Measurements from ENCODE around the gene ORAI2.
"Not testable (repeated sequence)": the region's sequence is repeated elsewhere in the genome, so short reads cannot be mapped to it uniquely, and the experiment has no call there.

Gene ORAI2

DNA sequence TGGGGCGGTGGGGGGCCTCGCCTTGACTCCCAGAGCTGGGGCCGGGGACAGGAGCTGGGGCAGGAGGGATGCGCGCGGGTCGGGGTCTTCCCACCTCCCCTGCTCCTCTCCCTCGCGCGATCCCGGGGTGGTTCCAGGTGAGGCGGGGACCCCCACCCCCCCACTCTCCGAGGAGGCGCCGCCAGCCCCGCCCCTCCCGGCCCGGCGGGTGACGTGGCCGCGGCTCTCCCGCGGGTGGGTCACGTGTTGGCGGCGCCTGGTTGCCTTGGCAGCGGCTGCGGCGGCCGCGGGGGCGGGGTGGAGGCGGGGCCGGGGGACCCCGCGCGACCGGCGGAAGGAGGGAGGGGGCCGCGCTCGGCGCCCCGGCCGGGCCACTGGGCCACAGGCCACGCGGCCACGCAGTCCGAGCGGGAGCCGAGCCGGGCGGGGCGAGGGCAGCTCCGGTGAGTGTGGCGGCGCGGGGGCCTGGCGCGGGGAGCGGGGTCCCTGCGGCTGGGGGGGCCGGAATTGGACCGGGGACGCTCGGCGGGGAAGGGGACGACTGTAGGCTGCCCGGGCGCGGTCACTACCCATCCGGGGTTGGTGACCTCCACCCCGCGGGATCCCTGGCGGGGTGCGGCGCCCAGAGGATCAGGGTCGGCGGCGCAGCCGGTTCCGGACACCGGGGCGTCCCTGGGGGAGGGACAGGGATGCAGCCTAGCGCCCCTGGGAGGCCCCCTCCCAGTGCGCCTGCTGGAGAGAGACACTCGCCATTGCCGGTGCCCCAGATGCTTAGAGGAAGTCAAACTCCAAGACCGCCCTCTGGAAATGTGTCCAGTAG lies at the start of gene ORAI2:
Gene ORAI2, plus strand, starts transcription at position 357 of the 820 bp plus-strand sequence. CDS start 5,382 bp downstream, outside the sequence.
- peak within 1 kb of the TSS; percentile 80 for H3K4me3 ChIP-seq (ENCODE audit: low read depth, low read length)
- no peak for DNase-seq (ENCODE audit: low read depth)

DNA sequence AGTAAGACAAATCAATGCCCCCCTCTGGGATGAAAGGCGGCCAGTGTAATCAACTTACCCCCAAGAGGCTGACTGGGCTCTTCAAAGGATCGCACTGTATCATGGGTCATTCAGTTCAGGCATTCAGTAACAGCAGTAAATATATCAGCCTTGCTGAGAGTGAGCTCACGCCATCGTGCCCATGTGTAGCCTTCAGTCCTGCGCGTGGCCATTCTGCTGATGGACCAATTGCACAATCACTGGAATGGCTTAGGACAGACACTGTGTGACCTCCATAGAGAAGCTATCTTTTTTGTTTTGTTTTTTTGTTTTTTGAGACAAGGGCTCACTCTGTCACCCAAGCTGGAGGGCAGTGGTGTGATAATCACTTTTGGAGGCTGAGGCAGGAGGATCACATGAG lies 46.3 kb upstream of the ORAI2 start:
- H3K4me3 ChIP-seq (ENCODE audit: low read depth, low read length), result no peak overlapping the region

DNA sequence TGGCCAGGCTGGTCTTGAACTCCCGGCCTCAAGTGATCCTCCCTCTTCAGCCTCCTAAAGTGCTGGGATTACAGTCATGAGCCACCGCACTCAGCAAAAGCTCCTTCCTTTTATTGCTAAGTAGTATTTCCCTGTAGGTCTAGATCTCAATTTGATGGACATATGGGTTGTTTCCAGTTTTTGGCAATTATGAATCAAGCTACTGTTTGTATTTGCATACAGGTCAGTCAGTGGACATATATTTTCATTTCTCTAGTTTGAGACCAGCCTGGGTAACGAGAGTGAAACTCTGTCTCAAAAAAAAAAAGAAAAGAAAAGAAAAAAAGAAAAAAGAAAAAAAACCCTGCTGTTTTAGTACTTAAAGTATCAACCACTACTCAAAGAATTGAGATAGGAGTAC lies 43.6 kb upstream of the ORAI2 start:
- no peak for DNase-seq (ENCODE audit: low read depth)

More for the DNA sequence above, 46.3 kb upstream of the ORAI2 start:
- no peak for DNase-seq (ENCODE audit: low read depth)

DNA sequence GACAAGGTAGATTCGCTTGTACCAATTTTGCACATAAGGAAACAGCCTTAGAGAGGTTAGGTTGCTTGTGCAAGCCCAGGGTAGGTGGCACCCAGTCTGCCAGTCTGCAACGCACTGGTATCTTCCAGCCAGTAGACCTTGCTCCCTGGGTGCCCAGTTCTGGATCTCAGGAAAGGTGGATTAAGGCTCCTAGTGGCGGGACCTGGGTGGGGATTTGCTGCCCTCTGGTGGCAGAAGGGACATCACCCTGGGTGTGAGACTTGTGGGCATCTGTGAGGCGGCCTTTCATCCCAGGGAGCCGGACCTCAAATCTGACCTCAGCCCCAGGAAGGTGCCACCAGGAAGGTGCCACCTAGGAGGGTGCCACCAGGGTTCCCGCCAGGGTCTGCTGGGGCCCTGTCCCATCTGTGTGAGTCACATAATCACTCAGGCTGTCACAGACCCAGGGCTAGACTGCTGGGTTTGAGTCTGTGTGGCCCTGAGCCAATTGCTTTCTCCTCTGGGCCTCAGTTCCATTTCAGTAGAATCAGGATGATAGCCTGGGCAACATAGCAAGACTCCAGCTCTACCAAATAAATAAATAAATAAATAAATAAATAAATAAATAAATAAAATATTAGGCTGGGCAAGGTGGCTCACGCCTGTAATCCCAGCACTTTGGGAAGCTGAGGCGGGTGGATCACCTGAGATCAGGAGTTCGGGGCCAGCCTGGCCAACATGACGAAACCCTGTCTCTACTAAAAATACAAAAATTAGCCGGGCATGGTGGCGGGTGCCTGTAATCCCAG lies 42.5 kb upstream of the ORAI2 start:
- DNase-seq (ENCODE audit: low read depth), result peak; percentile 12

More for the DNA sequence above, 43.6 kb upstream of the ORAI2 start:
- H3K4me3 ChIP-seq (ENCODE audit: low read depth, low read length), result no peak overlapping the region

DNA sequence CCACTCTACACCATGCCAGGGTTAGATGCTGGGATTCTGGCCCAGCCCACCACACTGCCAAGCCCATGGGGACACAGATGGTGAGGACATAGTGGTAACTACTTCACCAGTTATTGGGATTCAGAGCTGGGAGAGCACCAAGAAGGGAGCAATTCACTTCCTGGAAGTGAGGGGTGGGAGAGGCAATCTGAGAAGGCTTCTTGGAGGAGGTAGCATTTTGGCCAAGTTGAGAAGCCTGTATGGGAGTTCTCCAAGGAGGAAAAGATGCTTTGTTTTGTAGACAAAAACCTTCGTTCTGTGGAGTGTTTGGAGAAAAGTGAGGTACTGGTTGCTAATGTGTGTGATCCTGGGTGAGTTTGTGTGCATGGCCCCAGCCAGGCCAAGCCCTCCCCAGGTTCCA lies 41.0 kb upstream of the ORAI2 start:
- H3K4me3 ChIP-seq (ENCODE audit: low read depth, low read length), result no peak overlapping the region
- DNase-seq (ENCODE audit: low read depth), result no peak

More for the DNA sequence above, 42.5 kb upstream of the ORAI2 start:
- no peak overlapping the region for H3K4me3 ChIP-seq (ENCODE audit: low read depth, low read length)

DNA sequence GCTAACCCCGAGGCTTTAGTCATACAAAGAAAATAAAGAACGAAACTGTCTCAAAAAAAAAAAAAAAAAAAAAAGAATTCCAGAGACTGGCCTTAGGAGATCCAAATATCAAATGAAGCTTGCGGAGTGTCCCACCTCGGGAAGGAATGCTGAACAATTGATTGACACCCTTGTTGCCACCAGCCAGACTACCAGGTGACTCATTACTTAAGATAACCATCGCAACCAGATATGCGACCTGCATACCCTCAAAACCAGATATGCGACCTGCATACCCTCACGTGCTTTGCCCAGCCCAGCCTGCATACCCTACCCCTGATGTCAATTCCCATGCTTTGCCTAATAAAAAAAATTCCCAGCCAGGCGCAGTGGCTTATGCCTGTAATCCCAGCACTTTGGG lies 39.9 kb upstream of the ORAI2 start:
- no peak overlapping the region for H3K4me3 ChIP-seq (ENCODE audit: low read depth, low read length)
- DNase-seq (ENCODE audit: low read depth), result no peak

DNA sequence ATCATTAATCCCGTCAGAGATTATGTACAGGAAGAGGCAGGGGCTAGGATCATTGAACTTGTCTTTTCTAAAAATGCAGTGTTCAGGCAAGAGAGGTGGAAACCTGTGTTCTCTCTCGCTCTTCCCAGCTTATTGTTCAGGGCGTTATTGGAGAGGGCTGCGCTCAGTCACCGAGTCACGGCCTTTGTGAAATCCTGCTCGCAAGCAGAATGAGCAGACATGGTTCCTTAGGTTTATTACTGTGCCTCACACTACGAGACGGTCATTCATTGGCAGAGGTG lies 37.8 kb upstream of the ORAI2 start:
- DNase-seq (ENCODE audit: low read depth), result peak; percentile 6

DNA sequence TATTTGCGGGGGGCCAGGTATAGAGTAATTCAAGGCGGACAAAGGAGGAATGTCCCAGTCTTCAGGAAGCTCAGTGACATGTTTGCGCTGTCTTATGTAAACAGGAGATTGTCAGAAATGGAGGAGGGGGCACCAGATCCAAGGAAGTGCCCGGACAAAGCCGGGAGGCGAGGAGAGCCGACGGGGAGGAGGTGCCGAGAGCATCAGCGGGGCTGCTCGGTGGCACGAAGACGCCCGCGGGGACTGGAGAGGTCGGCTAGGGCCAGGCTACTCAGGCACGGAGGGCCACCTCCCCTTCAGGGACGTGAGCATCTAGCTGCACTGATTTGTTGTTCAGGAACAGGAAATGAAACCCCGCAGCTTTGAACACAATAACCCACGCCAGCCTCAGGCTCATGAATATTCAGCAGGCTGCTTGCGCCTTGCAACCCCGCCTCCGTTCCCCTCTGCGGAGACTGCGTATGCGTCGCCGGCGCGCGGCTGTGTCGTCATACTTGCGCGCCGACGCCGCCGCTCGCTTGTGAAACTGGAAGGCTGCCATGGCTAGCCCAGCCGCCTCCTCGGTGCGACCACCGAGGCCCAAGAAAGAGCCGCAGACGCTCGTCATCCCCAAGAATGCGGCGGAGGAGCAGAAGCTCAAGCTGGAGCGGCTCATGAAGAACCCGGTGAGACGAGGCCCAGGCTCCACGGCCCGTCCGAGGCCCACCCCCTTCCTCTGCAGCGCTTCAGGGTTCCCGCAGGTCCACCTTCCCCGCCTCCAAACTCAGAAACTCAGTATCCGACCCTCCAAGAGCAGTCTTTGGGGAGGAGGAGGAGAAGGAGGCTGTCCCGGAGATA lies 37.3 kb upstream of the ORAI2 start, which contains the start of gene PRKRIP1:
Gene PRKRIP1, plus strand, starts transcription at position 491 of the 837 bp plus-strand sequence. Its CDS starts 49 bp downstream, at position 540.
- peak within 1 kb of the TSS; percentile 95 for H3K4me3 ChIP-seq (ENCODE audit: low read depth, low read length)
- DNase-seq (ENCODE audit: low read depth), result peak; percentile 78

More for the DNA sequence above, 37.8 kb upstream of the ORAI2 start:
- peak overlapping the region; percentile 95 for H3K4me3 ChIP-seq (ENCODE audit: low read depth, low read length)

DNA sequence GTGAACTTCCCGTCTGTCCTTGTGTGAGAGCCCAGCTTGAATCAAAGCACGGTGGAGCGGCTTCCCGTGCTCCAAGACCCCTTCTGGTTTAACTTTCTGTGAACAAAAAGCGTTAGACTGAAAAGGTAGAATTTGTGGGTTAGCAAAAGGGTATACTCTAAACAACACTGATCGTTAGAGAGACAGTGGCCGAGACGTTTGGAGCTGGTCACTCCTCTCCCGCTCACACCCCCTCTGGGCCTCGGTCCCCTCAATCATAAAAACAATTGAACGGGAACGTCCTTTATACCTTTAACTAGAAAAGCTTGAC lies 36.7 kb upstream of the ORAI2 start:
- DNase-seq (ENCODE audit: low read depth), result no peak
- peak overlapping the region; percentile 95 for H3K4me3 ChIP-seq (ENCODE audit: low read depth, low read length)

DNA sequence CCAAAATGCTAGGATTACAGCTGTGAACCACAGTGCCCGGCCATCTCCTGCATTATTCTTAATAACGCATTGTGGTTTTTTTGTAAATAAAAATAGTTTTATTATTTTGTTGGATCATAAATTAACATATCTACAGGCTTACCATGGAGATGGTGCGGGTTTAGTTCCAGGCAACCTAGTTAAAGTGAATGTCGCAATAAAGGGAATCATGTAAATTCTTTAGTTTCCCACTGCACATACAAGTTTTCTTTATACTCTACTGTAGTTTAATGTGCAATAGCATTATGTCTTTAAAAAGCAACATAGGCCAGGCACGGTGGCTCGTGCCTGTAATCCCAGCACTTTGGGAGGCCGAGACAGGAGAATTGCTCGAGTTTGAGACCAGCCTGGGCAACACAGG lies 34.8 kb upstream of the ORAI2 start:
- H3K4me3 ChIP-seq (ENCODE audit: low read depth, low read length), result no peak overlapping the region
- DNase-seq (ENCODE audit: low read depth), result no peak

DNA sequence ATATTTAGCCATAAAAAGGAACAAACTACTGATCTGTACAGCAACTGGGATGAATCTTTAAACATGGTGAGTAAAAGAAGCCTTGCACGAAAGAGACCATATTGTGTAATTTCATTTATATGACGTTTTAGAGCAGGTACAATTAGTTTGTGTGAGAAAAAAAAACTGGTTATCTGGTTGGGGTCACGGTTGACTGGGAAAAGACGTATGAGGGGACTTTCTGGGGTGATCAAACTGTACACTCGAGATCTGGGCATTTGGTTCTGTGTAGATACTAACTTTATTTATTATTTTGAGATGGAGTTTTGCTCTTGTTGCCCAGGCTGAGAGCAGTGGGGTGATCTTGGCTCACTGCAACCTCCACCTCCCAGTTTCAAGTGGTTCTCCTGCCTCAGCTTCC lies 33.0 kb upstream of the ORAI2 start:
- DNase-seq (ENCODE audit: low read depth), result no peak

DNA sequence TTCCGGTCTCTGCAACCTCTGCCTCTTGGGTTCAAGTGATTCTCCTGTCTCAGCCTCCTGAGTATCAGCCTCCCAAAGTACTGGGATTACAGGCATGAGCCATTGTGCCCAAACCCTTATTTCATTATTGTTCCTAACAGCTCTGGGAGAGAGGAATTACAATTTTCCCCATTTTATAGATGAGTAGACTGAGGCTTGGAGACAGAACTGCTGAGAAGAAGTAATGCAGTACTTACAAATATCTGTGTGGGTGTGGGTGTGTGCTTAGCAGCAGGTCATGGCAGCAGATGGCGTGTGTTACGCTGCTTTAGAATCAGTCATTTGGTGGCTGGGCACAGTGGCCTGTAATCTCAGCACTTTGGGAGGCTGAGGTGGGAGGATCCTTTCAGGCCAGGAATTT lies 29.8 kb upstream of the ORAI2 start:
- no peak for DNase-seq (ENCODE audit: low read depth)
- no peak overlapping the region for H3K4me3 ChIP-seq (ENCODE audit: low read depth, low read length)

More for the DNA sequence above, 33.0 kb upstream of the ORAI2 start:
- H3K4me3 ChIP-seq (ENCODE audit: low read depth, low read length), result no peak overlapping the region

DNA sequence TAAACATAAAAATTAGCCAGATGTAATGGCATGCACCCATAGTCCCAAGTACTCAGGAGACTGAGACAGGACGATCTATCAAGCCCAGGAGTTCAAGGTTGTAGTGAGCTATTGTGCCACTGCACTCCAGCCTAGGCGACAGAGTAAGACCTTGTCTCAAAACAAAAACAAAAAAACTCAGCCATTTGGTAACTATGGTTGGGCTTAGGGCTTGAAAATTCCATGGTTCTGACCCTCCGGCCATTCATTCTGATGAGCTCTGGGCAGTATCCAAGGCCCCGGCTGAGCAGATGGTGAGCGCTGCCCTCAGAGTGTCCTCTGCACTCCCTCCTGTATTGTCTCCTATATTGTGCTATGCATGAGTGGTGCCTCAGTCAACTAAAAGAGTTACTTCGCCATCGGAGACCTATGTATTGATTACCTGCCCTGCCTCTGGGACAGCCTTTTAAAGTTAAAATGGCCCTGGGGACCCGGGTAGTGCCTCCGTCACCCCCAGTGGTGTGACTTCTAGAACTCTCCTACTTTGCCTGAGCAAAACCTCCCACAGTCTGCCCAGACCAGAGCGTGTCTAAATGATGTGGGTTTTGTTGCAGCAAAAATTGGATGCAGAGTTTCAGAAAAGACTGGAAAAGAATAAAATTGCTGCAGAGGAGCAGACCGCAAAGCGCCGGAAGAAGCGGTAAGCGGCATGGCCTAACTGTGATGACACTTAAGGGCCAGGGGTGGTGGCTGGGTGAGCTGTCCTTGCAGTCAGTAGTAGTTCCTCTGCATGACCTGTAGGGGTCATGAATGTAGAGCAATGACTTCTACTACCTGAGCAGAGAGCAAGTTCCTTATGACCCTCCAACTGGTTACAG lies 29.1 kb upstream of the ORAI2 start:
- H3K4me3 ChIP-seq (ENCODE audit: low read depth, low read length), result no peak overlapping the region
- DNase-seq (ENCODE audit: low read depth), result no peak

DNA sequence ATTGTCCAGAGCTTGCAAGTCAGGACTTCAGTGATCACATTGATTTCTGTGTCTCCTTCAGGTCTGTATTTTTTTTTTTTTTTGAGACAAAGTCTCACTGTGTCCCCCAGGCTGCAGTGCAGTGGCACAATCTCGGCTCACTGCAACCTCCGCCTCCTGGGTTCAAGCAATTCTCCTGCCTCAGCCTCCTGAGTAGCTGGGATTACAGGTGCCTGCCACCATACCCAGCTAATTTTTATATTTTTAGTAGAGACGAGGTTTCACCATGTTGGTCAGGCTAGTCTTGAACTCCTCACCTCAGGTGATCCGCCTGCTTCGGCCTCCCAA lies 28.6 kb upstream of the ORAI2 start:
- not testable (repeated sequence) for H3K4me3 ChIP-seq (ENCODE audit: low read depth, low read length); DNase-seq (ENCODE audit: low read depth)

DNA sequence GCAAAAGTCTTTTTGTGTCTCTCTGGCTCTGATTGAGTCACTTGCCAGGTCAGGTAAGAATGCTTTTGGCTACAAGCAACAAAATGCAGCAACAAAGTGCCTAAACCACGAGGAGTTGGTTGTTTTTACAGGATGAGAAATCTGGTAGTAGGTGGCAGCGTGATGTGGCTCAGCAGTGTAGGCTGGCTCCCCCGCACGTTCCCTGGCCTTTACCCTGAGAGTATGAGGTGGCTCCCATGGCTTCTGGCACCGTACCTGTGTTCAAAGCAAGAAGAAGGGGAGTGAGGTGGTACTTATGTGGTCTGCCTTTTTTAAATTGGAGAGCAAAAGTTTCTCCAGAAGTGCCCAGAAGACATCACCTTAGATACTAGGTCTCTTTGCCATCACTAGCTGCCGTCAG lies 25.5 kb upstream of the ORAI2 start:
- no peak for DNase-seq (ENCODE audit: low read depth)
- no peak overlapping the region for H3K4me3 ChIP-seq (ENCODE audit: low read depth, low read length)

DNA sequence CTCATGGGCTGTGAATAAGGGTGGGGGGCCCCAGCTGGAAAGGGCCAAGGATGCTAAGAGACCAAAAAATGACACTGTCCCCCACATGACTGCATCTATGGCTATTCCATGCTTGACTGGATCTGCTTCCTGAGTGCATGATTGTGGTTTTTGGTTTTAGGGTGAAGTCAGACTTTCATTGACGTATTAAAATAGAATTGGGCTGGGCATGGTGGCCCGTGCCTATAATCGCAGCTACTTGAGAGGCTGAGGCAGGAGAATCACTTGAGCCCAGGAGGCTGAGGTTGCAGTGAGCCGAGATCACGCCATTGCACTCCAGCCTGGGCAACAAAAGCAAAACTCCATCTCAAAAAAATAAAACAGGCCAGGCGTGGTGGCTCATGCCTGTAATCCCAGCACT lies 24.8 kb upstream of the ORAI2 start:
- not testable (repeated sequence) for DNase-seq (ENCODE audit: low read depth); H3K4me3 ChIP-seq (ENCODE audit: low read depth, low read length)

DNA sequence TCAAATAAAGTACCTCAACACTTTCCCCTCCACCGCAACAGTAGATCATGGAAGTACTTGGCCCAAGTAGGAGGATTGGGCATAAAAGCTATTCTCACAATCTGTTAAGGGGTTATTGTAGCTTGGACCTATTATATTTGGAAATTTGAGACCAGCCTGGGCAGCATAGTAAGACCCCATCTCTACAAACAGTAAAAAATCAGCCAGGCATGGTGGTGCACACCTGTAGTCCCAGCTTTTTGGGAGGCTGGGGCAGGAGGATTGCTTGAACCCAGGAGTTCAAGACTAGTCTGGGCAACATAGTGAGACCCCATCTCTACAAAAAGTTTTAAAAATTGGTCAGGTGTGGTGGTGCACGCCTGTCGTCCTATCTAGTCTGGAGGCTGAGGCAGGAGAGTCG lies 24.0 kb upstream of the ORAI2 start:
- no peak overlapping the region for H3K4me3 ChIP-seq (ENCODE audit: low read depth, low read length)
- no peak for DNase-seq (ENCODE audit: low read depth)

DNA sequence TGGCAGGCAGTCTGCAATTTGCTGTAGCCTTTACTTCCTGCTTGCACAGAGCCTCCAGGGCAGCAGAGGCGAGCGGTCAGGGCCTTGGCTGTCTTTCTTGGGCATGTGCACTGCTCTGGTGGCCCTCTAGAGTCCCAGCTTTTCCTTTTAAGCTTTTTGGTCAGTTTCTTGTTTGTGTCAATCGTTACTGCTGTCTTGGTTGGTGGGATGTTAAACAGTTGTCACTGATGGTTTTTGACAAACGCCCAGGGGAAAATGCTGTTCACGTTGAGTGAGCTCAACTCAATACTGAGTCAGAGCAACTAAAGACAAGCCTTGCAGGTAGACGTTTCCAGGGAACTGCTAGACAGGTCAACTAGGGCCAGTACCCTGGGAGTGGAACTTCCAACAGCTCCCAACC lies 23.3 kb upstream of the ORAI2 start:
- DNase-seq (ENCODE audit: low read depth), result no peak
- H3K4me3 ChIP-seq (ENCODE audit: low read depth, low read length), result no peak overlapping the region

DNA sequence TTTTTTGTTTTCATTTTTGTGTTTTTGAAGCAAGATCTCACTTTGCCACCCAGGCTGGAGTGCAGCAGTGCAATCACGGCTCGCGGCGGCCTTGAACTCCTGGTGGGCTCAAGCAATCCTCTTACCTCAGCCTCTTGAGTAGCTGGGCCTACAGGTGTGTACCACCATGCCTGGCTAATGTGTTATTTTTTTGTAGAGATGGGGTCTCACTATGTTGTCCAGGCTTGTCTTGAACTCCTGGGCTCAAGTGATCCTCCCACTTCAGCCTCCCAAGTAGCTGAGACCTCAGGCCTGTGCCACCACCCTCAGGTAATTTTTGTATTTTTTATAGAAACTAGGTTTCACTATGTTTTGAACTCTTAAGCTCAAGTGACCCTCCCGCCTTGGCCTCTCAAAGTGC lies 22.5 kb upstream of the ORAI2 start:
- no peak overlapping the region for H3K4me3 ChIP-seq (ENCODE audit: low read depth, low read length)
- DNase-seq (ENCODE audit: low read depth), result no peak

Data from skeletal muscle cell (primary cell).